Type B pancreatic cell (in vitro differentiated cells): ENCODE data around the gene FGF14. TPM values are rescaled to one million over a fixed set of nuclear protein-coding genes. Genes with fewer than 3 reads are reported as not detected.

ENCODE experiments used
- DNase-seq: peaks from one replicate; pipeline ENCODE4 v3.0.0; 2021; ENCODE audit warnings: mixed read lengths; ENCODE audit not compliant: unreplicated experiment; ENCODE audit errors: extremely low spot score
- H3K27ac Mint-ChIP-seq: 2 replicates; pipeline ENCODE4 v1.8.0; 2021; ENCODE audit warnings: mild to moderate bottlenecking, mixed read lengths
- H3K27me3 Mint-ChIP-seq: 2 replicates; pipeline ENCODE4 v1.8.0; 2021; ENCODE audit warnings: mixed read lengths
- H3K36me3 Mint-ChIP-seq: 2 replicates; pipeline ENCODE4 v1.8.0; 2021; ENCODE audit warnings: mixed read lengths
- H3K4me1 Mint-ChIP-seq: one replicate; pipeline ENCODE4 v1.8.0; 2021; ENCODE audit warnings: mixed read lengths; ENCODE audit not compliant: unreplicated experiment
- H3K4me3 Mint-ChIP-seq: 2 replicates; pipeline ENCODE4 v1.8.0; 2021; ENCODE audit warnings: mild to moderate bottlenecking, mixed read lengths
- H3K9me3 Mint-ChIP-seq: 2 replicates; pipeline ENCODE4 v1.8.0; 2021; ENCODE audit warnings: mixed read lengths
- total RNA-seq: library from RNA; stranded (reverse); gene quantifications from 2 replicates; pipeline ENCODE4 v1.2.1, GENCODE V29; 2021; ENCODE audit warnings: low replicate concordance
- TF ChIP-seq, protein P1 (sequence below): fragments of 200-600 bp; sonication (generic); conservative IDR thresholded peaks from 2 replicates; pipeline ENCODE4 v1.5.0; 2021; ENCODE audit warnings: antibody characterized with exemption, mild to moderate bottlenecking

FGF14 gene
- total RNA-seq, 1 donor from 2014 or later: 4.2 TPM

DNA sequence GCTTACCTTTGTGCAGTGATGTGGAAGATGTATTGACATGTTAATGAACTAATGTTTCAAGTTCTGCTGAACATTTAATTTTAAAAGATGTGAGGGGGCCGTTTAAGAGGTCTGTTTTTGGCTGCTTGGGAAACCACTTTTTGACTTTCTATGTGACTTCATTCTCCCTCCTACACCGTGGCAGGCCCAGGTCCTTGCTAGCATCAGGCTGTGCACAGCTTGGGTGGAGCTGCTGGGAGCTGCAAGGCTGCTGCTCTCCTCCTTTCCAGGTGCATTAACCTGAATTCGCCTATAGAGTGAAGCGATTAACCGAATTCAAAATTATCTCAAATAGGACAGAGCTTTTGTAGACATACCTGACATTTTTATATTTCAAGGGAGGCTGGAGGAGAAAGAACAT is 249.1 kb downstream of the FGF14 start:
- TF ChIP-seq, protein P1, sequence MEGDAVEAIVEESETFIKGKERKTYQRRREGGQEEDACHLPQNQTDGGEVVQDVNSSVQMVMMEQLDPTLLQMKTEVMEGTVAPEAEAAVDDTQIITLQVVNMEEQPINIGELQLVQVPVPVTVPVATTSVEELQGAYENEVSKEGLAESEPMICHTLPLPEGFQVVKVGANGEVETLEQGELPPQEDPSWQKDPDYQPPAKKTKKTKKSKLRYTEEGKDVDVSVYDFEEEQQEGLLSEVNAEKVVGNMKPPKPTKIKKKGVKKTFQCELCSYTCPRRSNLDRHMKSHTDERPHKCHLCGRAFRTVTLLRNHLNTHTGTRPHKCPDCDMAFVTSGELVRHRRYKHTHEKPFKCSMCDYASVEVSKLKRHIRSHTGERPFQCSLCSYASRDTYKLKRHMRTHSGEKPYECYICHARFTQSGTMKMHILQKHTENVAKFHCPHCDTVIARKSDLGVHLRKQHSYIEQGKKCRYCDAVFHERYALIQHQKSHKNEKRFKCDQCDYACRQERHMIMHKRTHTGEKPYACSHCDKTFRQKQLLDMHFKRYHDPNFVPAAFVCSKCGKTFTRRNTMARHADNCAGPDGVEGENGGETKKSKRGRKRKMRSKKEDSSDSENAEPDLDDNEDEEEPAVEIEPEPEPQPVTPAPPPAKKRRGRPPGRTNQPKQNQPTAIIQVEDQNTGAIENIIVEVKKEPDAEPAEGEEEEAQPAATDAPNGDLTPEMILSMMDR: no peak
- Mint-ChIP-seq H3K36me3 (no peaks in the 10 kb centered on the region), H3K27ac (no peak overlapping the region), H3K4me3 (no peak overlapping the region), H3K9me3 (no peaks in the 10 kb centered on the region), H3K4me1 (no peaks in the 10 kb centered on the region), H3K27me3 (peaks cover 4% of the 10 kb centered on the region)
- no peak for DNase-seq

DNA sequence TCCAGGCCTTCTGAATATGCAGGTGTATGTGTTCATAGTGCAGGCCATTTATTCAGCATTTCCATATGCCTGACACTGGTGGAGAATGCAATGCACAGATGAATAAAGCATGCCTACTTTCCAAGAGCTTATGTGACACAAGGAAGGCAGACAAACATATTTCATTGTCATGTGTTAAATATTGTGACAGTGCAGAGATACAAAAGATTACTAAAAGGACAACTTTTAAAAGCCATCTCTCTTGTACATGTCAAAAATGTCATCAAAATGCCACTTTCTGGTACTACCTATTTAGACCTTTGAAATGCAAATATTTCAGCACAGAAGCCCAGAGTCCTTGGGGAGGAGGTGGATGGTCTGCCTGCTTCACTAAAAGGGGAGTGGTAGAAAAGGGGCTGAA is 254.5 kb downstream of the FGF14 start:
- no peaks in the 10 kb centered on the region for H3K4me1 Mint-ChIP-seq
- DNase-seq: no peak
- TF ChIP-seq, protein P1: no peak
- no peaks in the 10 kb centered on the region for H3K36me3 Mint-ChIP-seq
- no peak overlapping the region for H3K4me3 Mint-ChIP-seq
- H3K27ac Mint-ChIP-seq: no peak overlapping the region
- H3K27me3 Mint-ChIP-seq: peaks cover 6% of the 10 kb centered on the region
- H3K9me3 Mint-ChIP-seq: no peaks in the 10 kb centered on the region

DNA sequence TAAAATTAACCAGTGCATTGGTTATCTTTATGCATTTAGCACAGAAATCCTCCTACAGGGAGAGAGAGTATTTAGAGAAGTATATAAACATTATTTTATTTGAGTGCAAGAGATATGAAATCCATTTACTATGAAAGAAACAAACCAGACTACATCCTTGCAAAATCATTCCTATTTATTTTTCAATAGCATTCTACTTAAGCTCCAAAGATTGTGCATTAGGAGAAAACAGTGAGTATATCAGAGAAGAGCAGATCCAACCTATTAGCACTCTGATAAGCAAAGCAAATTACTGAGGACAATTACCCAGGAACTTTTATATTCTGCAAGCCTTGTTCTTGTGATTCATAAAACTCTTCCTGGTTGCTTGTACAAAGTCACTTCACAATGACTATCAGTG is 256.1 kb downstream of the FGF14 start:
- no peak overlapping the region for H3K27ac Mint-ChIP-seq
- H3K4me3 Mint-ChIP-seq: no peak overlapping the region
- no peaks in the 10 kb centered on the region for H3K4me1 Mint-ChIP-seq
- H3K36me3 Mint-ChIP-seq: no peaks in the 10 kb centered on the region
- H3K9me3 Mint-ChIP-seq: no peaks in the 10 kb centered on the region
- DNase-seq: no peak
- peaks cover 6% of the 10 kb centered on the region for H3K27me3 Mint-ChIP-seq
- TF ChIP-seq, protein P1: no peak

DNA sequence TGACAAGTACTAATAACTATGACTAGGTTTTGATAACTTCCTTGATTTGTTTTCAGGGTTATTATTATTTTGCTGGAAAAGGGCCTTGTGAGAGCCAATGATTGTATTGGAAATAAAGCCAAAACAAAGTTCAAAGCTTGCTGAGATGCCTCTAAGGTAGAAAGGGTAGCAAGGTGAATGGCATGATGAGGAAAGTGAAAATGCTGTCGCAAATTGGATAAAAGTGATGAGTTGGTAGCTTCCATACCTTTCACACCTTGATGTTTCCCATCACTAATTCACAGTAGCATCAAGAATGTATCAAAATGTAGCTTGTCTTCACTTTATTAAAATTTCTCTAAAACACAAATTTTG is 259.4 kb downstream of the FGF14 start:
- Mint-ChIP-seq H3K4me1 (no peaks in the 10 kb centered on the region), H3K9me3 (no peaks in the 10 kb centered on the region), H3K27me3 (peaks cover 3% of the 10 kb centered on the region), H3K36me3 (no peaks in the 10 kb centered on the region), H3K4me3 (no peak overlapping the region), H3K27ac (no peak overlapping the region)
- DNase-seq: no peak
- TF ChIP-seq, protein P1: no peak

DNA sequence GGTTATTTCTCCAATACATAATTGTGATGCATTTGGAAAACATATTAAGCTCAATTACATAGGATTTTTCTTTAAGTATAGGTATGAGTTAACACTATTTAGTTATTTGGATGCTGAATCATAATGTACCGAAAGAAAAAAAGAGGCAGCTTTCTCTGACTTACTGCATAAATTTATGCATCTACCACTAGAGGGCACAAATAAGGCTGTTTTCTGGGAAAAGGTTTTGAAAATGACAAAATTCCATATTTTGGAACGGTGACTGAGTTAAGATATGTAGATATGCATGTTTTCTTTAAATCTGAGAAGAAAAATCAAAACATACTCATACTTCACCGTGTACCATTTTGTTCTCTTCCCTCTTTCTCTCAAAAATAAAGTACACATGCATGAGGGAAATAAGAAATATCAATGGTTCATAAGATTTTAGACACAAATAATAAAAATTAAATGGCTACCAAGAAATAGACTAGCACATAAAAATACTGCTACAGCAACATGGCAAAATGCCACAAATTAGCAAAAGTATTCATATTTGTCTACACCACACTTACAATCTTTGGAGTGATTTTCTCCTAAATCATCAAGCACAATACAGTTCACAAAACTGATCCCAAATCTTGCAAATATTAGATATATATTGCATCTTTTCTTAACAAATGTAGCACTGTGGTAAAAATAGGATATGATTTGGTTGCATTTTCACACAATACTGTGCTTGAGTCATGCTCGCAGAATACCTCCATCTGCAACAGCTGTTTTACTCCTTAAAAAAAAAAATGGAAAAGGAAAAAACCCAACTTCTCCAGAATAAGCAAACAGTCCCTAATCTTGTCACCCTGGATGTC is 260.0 kb downstream of the FGF14 start:
- Mint-ChIP-seq H3K36me3 (no peaks in the 10 kb centered on the region), H3K4me1 (no peaks in the 10 kb centered on the region), H3K4me3 (no peak overlapping the region)

More for the DNA sequence above, 260.0 kb downstream of the FGF14 start:
- no peak for DNase-seq
- Mint-ChIP-seq H3K9me3 (no peaks in the 10 kb centered on the region), H3K27me3 (peaks cover 3% of the 10 kb centered on the region), H3K27ac (no peak overlapping the region)
- TF ChIP-seq, protein P1: peak; percentile 93
